ENCODE data around the gene GBGT1. TPM values are rescaled to one million over a fixed set of nuclear protein-coding genes. Genes with fewer than 3 reads are reported as not detected.

GBGT1 gene
- total and polyA plus RNA-seq, 2 donors (not counting 1 experiment from before 2014, with no cell fraction given) = 2.6 to 4.1 TPM

DNA sequence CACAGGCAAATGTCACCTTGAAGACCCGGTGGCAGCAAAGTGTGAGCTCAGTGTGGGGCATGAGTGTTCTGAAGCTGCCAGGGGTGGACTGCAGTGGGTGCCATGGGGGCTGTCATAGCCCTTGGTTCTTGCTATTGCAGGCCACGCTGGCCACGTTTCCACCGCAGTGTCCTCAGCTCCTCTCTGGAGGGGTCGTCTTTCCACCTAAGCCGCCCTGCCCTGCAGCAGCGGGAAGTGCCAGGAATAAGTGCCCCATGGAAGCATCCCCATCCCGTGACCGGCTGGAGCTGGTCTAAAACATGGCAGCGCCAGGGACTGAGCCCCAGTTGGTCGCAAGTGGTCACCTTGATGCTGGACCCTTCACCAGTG, 38.4 kb upstream of the GBGT1 start:
- no peaks in the 10 kb centered on the region for H3K9me3 ChIP-seq (ENCODE audit: control insufficient read depth, insufficient read depth, low read depth, low read length)
- H3K79me2 ChIP-seq (ENCODE audit: control insufficient read depth, insufficient read depth, low read length) = no peaks in the 10 kb centered on the region
- no peak overlapping the region for H3K27ac ChIP-seq (ENCODE audit: insufficient read depth, low read length)
- no peaks in the 10 kb centered on the region for H3K36me3 ChIP-seq (ENCODE audit: control insufficient read depth, insufficient read depth, low read length)
- DNase-seq (ENCODE audit: low read depth in 2 of 2) = no peak
- no peak overlapping the region for H3K4me2 ChIP-seq (ENCODE audit: extremely low read depth, insufficient read depth, low read length)
- H3K27me3 ChIP-seq (ENCODE audit: control insufficient read depth, insufficient read depth, low read length) = no peaks in the 10 kb centered on the region
- no peak overlapping the region for H3K9ac ChIP-seq (ENCODE audit: insufficient read depth, low read length)
- H2AFZ ChIP-seq (ENCODE audit: low read length) = no peak overlapping the region
- no peaks in the 10 kb centered on the region for H3K4me1 ChIP-seq (ENCODE audit: control insufficient read depth, extremely low read depth, insufficient read depth, low read length)
- TF ChIP-seq EZH2 (IDR thresholded peaks at IDR 0.05; ENCODE audit: low read length, missing control alignments) = no peak
- TF ChIP-seq, protein P1, sequence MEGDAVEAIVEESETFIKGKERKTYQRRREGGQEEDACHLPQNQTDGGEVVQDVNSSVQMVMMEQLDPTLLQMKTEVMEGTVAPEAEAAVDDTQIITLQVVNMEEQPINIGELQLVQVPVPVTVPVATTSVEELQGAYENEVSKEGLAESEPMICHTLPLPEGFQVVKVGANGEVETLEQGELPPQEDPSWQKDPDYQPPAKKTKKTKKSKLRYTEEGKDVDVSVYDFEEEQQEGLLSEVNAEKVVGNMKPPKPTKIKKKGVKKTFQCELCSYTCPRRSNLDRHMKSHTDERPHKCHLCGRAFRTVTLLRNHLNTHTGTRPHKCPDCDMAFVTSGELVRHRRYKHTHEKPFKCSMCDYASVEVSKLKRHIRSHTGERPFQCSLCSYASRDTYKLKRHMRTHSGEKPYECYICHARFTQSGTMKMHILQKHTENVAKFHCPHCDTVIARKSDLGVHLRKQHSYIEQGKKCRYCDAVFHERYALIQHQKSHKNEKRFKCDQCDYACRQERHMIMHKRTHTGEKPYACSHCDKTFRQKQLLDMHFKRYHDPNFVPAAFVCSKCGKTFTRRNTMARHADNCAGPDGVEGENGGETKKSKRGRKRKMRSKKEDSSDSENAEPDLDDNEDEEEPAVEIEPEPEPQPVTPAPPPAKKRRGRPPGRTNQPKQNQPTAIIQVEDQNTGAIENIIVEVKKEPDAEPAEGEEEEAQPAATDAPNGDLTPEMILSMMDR (conservative IDR thresholded peaks at IDR 0.05 in 1 of 2, IDR thresholded peaks at IDR 0.05 in 1 of 2; ENCODE audit: low read depth in 1 of 2, low read length in 2 of 2) = no peak
- H4K20me1 ChIP-seq (ENCODE audit: control insufficient read depth, extremely low read depth, insufficient read depth, low read length) = no peaks in the 10 kb centered on the region
- no peak overlapping the region for H3K4me3 ChIP-seq (replicated peaks in 1 of 4; ENCODE audit: control extremely low read depth in 1 of 4, insufficient read depth in 1 of 4, low read depth in 3 of 4, low read length in 4 of 4)

DNA sequence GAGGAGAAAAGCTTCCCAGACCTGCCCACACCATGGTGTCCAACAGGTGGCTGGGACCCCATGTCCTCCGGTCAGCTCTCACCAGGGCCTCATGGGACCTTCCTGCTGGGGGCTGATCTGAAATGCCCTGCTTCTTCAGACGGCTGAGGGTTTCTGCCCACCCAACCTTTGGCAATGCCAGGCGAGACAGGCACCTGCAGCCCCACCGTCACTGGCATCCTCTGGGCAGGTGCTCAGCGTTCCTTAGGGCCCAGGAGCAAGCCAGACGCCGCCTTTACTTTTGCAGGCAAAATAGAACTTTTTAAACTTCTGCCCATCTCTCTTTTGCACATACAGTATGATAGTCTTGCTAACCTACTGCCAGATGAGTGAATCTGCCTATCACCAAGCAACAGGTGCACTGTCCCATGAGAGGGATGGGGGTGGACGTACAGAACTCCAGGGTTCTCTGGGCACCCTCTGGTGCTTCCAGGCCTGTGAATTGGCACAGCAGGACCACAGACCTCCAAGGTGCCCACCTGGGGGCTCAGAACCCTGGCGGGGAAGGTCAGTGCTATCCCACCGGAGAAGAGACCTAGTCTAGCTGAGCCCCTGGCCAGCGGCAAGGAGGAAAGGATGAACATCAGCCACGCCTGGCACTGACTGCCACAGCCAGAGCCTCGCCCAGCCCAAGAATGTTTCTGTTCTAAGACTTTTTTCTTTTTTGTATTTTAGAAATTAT, 37.9 kb upstream of the GBGT1 start:
- no peak overlapping the region for H2AFZ ChIP-seq (ENCODE audit: low read length)
- no peak overlapping the region for H3K4me3 ChIP-seq (replicated peaks in 1 of 4; ENCODE audit: control extremely low read depth in 1 of 4, insufficient read depth in 1 of 4, low read depth in 3 of 4, low read length in 4 of 4)
- H3K79me2 ChIP-seq (ENCODE audit: control insufficient read depth, insufficient read depth, low read length) = no peaks in the 10 kb centered on the region
- H4K20me1 ChIP-seq (ENCODE audit: control insufficient read depth, extremely low read depth, insufficient read depth, low read length) = no peaks in the 10 kb centered on the region
- TF ChIP-seq, protein P1 (conservative IDR thresholded peaks at IDR 0.05 in 1 of 2, IDR thresholded peaks at IDR 0.05 in 1 of 2; ENCODE audit: low read depth in 1 of 2, low read length in 2 of 2) = no peak
- TF ChIP-seq EZH2 (IDR thresholded peaks at IDR 0.05; ENCODE audit: low read length, missing control alignments) = no peak
- H3K9me3 ChIP-seq (ENCODE audit: control insufficient read depth, insufficient read depth, low read depth, low read length) = no peaks in the 10 kb centered on the region
- no peak overlapping the region for H3K4me2 ChIP-seq (ENCODE audit: extremely low read depth, insufficient read depth, low read length)
- DNase-seq (ENCODE audit: low read depth in 2 of 2) = no peak
- H3K9ac ChIP-seq (ENCODE audit: insufficient read depth, low read length) = no peak overlapping the region
- H3K27me3 ChIP-seq (ENCODE audit: control insufficient read depth, insufficient read depth, low read length) = no peaks in the 10 kb centered on the region
- H3K27ac ChIP-seq (ENCODE audit: insufficient read depth, low read length) = no peak overlapping the region
- no peaks in the 10 kb centered on the region for H3K36me3 ChIP-seq (ENCODE audit: control insufficient read depth, insufficient read depth, low read length)
- no peaks in the 10 kb centered on the region for H3K4me1 ChIP-seq (ENCODE audit: control insufficient read depth, extremely low read depth, insufficient read depth, low read length)

DNA sequence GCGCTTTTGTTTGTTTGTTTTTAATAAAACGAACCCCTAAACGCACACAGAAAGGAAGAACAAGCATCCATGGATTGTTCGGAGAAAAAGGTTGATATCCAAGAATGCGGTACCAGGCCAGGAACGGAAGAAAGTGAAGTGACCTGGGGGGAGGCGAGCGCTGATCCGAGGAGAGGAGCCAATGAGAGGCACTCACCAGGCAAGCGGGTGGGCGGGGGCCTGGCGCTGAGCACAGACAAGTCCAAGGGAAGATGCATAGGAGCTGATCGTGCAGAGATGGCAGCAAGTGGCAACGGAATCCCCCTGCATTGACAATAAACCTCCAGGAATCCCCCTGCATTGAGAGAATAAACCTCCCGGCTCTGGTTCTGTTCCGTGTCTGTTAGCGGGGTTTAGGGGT, 36.9 kb upstream of the GBGT1 start:
- Histone ChIP-seq H3K27me3 (ENCODE audit: control insufficient read depth, insufficient read depth, low read length) (no peaks in the 10 kb centered on the region), H3K9ac (ENCODE audit: insufficient read depth, low read length) (no peak overlapping the region), H3K4me1 (ENCODE audit: control insufficient read depth, extremely low read depth, insufficient read depth, low read length) (no peaks in the 10 kb centered on the region)

More for the DNA sequence above, 36.9 kb upstream of the GBGT1 start:
- Histone ChIP-seq H2AFZ (ENCODE audit: low read length) (no peak overlapping the region), H3K36me3 (ENCODE audit: control insufficient read depth, insufficient read depth, low read length) (no peaks in the 10 kb centered on the region), H3K79me2 (ENCODE audit: control insufficient read depth, insufficient read depth, low read length) (no peaks in the 10 kb centered on the region), H3K4me3 (replicated peaks in 1 of 4; ENCODE audit: control extremely low read depth in 1 of 4, insufficient read depth in 1 of 4, low read depth in 3 of 4, low read length in 4 of 4) (no peak overlapping the region), H3K27ac (ENCODE audit: insufficient read depth, low read length) (no peak overlapping the region), H4K20me1 (ENCODE audit: control insufficient read depth, extremely low read depth, insufficient read depth, low read length) (no peaks in the 10 kb centered on the region), H3K4me2 (ENCODE audit: extremely low read depth, insufficient read depth, low read length) (no peak overlapping the region), H3K9me3 (ENCODE audit: control insufficient read depth, insufficient read depth, low read depth, low read length) (no peaks in the 10 kb centered on the region)
- DNase-seq (ENCODE audit: low read depth in 2 of 2) = no peak
- TF ChIP-seq, protein P1 (conservative IDR thresholded peaks at IDR 0.05 in 1 of 2, IDR thresholded peaks at IDR 0.05 in 1 of 2; ENCODE audit: low read depth in 1 of 2, low read length in 2 of 2) = no peak
- no peak for TF ChIP-seq EZH2 (IDR thresholded peaks at IDR 0.05; ENCODE audit: low read length, missing control alignments)

Data from fibroblast of lung (primary cell).